Retinal pigment epithelial cell (primary cell): ENCODE data around the gene CABLES1.

ENCODE experiments used
- DNase-seq: peaks from one replicate; pipeline ENCODE4 v3.0.0-alpha.2; 2010; ENCODE audit warnings: low read depth
- H3K4me3 ChIP-seq: 2 replicates; pipeline ENCODE4 v1.5.1; 2011; ENCODE audit warnings: mild to moderate bottlenecking, low read length, control low read depth, moderate library complexity
- TF ChIP-seq, protein P1 (sequence below): conservative IDR thresholded peaks from 2 replicates; pipeline ENCODE4 v1.5.1; 2011; ENCODE audit warnings: low read depth, low read length, control low read depth, inconsistent platforms

The CABLES1 gene

DNA sequence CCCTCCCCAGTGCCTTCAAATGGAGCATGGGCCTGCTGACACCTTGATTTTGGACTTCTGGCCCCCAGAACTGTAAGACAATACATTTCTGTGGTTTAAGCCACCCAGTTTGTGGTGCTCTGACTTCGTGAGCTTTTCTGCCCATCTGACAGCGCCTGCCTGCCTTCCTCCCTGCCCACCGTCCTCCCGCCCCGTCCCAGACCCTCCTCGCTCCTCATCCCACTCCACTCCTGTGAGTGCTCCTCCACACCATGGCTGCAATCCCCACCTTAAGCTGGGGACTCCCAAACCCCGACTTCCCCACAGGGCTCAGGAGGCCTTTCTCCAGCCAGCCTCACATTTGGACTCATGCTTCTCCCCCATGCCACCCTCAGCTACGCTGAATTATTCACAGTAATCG, 70.7 kb downstream of the CABLES1 start:
- H3K4me3 ChIP-seq, result no peak overlapping the region
- DNase-seq, result no peak
- TF ChIP-seq, protein P1, sequence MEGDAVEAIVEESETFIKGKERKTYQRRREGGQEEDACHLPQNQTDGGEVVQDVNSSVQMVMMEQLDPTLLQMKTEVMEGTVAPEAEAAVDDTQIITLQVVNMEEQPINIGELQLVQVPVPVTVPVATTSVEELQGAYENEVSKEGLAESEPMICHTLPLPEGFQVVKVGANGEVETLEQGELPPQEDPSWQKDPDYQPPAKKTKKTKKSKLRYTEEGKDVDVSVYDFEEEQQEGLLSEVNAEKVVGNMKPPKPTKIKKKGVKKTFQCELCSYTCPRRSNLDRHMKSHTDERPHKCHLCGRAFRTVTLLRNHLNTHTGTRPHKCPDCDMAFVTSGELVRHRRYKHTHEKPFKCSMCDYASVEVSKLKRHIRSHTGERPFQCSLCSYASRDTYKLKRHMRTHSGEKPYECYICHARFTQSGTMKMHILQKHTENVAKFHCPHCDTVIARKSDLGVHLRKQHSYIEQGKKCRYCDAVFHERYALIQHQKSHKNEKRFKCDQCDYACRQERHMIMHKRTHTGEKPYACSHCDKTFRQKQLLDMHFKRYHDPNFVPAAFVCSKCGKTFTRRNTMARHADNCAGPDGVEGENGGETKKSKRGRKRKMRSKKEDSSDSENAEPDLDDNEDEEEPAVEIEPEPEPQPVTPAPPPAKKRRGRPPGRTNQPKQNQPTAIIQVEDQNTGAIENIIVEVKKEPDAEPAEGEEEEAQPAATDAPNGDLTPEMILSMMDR, result no peak

DNA sequence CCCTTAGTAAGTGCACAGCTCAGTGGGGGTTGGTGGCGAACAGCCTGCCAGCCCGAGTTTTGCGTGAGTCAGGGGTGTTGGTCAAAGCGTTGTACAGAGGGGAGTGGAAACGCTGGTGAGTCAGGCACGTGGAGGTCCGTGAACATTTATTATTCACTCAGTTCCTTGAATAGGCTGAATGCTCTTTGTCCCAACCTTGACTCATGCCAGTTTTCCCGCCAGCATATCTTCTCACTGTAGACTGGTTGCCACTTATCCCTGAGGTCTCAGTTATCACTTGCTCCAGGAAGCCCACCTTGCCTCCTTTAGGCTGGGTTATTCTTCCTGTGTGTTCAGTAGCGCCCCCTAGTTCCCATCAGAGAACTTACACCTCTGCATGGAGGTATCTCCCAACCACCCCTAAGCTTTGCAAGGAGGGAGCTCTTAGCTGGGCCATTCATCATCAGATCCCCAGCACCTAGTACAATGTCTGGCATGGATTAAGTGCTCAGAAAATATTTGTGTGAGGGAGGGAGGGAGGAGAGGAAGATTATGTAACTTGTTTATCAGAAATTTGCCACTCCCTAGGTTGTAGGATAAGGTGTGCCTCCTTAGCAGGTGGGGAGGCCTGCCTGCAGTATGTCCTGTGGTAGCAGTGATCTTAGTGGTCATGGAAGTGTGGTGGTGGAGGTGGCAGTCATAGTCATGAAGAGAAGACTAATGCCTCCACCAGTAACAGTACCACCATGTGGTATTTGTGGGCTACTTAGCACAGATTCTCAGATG, 72.1 kb downstream of the CABLES1 start:
- H3K4me3 ChIP-seq, result no peak overlapping the region
- no peak for DNase-seq
- TF ChIP-seq, protein P1, result peak; percentile 50

DNA sequence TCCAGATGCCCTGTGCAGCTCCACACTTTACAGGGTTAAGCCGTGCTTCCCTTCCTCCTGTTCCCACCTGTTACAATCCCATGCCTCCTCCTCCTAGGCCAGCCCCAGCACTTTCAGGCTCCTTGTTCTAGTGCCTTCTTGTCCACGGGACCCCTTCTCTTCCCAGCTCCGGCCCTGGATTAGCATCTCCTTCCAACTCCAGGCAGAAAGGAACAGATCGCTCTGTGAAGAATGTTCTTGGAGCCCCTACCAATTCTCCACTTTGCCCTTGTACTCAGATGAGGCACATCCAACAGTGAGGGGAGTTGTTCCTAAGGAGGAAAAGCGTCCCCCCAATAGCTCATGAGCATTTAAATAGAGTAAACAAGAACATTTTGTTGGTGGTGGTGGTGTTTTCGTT, 72.7 kb downstream of the CABLES1 start:
- no peak for DNase-seq
- TF ChIP-seq, protein P1, result no peak
- no peak overlapping the region for H3K4me3 ChIP-seq

DNA sequence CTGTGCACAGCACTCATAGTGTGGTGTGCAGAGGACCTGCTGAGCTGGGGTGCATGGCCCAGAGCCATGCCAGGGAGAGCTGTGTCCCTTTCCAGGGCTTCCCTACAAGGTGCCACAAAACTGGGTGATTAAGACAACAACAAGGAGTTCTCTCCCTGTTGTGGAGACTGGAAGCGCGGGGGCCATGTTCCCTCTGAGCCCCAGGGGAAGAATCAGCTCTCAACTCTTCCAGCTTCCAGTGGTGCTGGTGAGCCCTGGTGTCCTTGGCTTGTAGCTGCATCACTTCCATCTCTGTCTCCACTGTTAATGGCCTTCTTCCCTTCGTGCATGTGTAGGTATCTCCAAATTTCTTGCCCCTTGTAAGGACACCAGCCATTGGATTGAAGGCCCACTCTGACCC, 73.3 kb downstream of the CABLES1 start:
- TF ChIP-seq, protein P1, result no peak
- no peak for DNase-seq
- H3K4me3 ChIP-seq, result no peak overlapping the region

DNA sequence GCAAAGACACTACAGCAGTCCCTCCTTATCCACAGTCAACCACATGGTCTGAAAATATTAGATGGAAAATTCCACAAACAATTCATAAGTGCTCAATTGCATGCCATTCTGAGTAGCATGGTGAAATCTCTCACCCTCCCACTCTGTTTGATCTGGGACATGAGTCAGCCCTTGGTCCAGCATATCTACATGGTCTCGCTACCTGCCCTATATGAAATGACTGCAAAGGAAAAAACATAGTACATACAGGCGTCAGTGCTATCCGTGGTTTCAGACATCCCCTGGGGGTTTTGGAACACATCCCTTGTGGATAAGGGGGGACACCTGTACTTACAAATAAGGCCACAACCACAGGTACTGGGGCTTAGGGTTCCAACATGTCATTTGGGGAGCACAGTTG, 73.7 kb downstream of the CABLES1 start:
- H3K4me3 ChIP-seq, result no peak overlapping the region
- TF ChIP-seq, protein P1, result no peak
- DNase-seq, result no peak

DNA sequence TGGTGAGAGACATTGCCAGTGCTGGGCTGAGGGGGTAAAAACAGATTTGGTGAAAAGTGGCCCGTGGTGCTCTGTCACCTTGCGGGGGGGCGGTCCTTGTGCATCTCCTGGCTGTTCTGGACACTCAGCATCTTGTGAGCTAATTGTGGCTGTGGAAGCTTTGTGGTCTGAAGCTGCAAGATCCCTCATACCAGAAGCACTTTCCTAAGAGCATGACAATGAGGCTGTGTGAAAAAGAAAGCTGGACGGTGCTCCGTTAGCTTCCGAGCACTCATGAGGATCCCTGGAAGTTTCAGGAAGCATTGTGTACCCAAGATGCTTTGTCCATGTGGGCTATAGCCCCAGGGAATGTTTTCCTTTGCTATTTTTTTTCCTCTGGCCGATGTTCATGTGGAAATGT, 74.5 kb downstream of the CABLES1 start:
- H3K4me3 ChIP-seq, result no peak overlapping the region
- DNase-seq, result no peak
- TF ChIP-seq, protein P1, result no peak

DNA sequence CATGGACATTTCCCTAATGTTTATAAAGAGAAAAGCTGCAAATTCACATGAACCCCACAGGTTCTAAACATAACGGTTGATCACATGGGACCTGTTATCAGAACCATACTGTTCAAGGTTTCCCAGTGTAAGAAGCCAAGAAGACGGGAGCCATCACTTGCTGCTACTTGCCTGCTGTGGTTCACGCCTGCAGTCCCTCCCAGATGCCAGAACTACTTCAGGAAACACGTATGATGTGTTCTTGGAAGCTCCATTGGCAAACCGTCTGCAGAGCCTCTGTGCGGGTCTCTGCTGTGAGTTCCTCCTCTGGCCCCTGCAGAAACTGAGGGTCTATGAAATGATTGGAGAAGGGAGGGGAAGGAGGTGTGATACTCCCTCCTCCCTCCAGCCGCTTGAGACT, 75.2 kb downstream of the CABLES1 start:
- DNase-seq, result no peak
- TF ChIP-seq, protein P1, result no peak
- no peak overlapping the region for H3K4me3 ChIP-seq
